Trophoblast cell (in vitro differentiated cells and primary cell): ENCODE measurements around the gene SLC22A1.

Experiments used
- DNase-seq, 2 donors: peaks; one replicate each; pipeline ENCODE4 v3.0.0-alpha.2; 2016
- H2AFZ ChIP-seq: 2 replicates; pipeline ENCODE4 v1.6.1; 2013; ENCODE audit warnings: low read length, moderate library complexity, mild to moderate bottlenecking; ENCODE audit not compliant: insufficient read depth, poor library complexity
- H2AK5ac ChIP-seq: 2 replicates; pipeline ENCODE4 v1.6.1; 2013; ENCODE audit warnings: mild to moderate bottlenecking, low read length
- H2BK120ac ChIP-seq: 2 replicates; pipeline ENCODE4 v1.6.1; 2013; ENCODE audit warnings: low read length, mild to moderate bottlenecking, moderate library complexity; ENCODE audit not compliant: insufficient read depth, poor library complexity
- H2BK12ac ChIP-seq: 2 replicates; pipeline ENCODE4 v1.6.1; 2013; ENCODE audit warnings: mild to moderate bottlenecking, low read length, moderate library complexity
- H2BK5ac ChIP-seq: 2 replicates; pipeline ENCODE4 v1.6.1; 2013; ENCODE audit warnings: low read length, low read depth, moderate library complexity, mild to moderate bottlenecking; ENCODE audit not compliant: poor library complexity
- H3K14ac ChIP-seq: 2 replicates; pipeline ENCODE4 v1.6.1; 2013; ENCODE audit warnings: mild to moderate bottlenecking, low read length
- H3K18ac ChIP-seq: 2 replicates; pipeline ENCODE4 v1.6.1; 2013; ENCODE audit warnings: mild to moderate bottlenecking, low read length
- H3K23ac ChIP-seq: 2 replicates; pipeline ENCODE4 v1.6.1; 2013; ENCODE audit warnings: low read length
- H3K27ac ChIP-seq: 2 replicates; pipeline ENCODE4 v1.5.1; 2013; ENCODE audit warnings: low read depth, mild to moderate bottlenecking, inconsistent platforms, low read length, moderate library complexity
- H3K27me3 ChIP-seq: 2 replicates; pipeline ENCODE4 v1.6.1; 2013; ENCODE audit warnings: inconsistent platforms, mild to moderate bottlenecking, low read length, moderate library complexity; ENCODE audit not compliant: insufficient read depth
- H3K36me3 ChIP-seq, 2 experiments: 1 replicate in 1 of 2; 2 replicates in 1 of 2; pipeline ENCODE4 v1.6.1; 2013; ENCODE audit warnings: low read length in 2 of 2, mild to moderate bottlenecking in 2 of 2, moderate library complexity in 1 of 2; ENCODE audit not compliant: insufficient read depth in 2 of 2, control insufficient read depth in 1 of 2
- H3K4ac ChIP-seq: 2 replicates; pipeline ENCODE4 v1.6.1; 2013; ENCODE audit warnings: low read depth, mild to moderate bottlenecking, low read length, moderate library complexity
- H3K4me1 ChIP-seq, 2 experiments: 1 replicate in 1 of 2; 2 replicates in 1 of 2; pipeline ENCODE4 v1.6.1; 2013; ENCODE audit warnings: low read length in 2 of 2, mild to moderate bottlenecking in 2 of 2, moderate library complexity in 1 of 2; ENCODE audit not compliant: insufficient read depth in 2 of 2, control insufficient read depth in 1 of 2
- H3K4me2 ChIP-seq: 2 replicates; pipeline ENCODE4 v1.6.1; 2013; ENCODE audit warnings: inconsistent platforms, mild to moderate bottlenecking, low read length, moderate library complexity
- H3K4me3 ChIP-seq: 2 replicates; pipeline ENCODE4 v1.5.1; 2013; ENCODE audit warnings: mild to moderate bottlenecking, low read depth, low read length, inconsistent platforms
- H3K79me1 ChIP-seq: one replicate; pipeline ENCODE4 v1.6.1; 2013; ENCODE audit warnings: low read length
- H3K79me2 ChIP-seq: 2 replicates; pipeline ENCODE4 v1.6.1; 2013; ENCODE audit warnings: low read length, mild to moderate bottlenecking; ENCODE audit not compliant: control insufficient read depth, insufficient read depth, poor library complexity
- H3K9ac ChIP-seq: 2 replicates; pipeline ENCODE4 v1.6.1; 2013; ENCODE audit warnings: mild to moderate bottlenecking, low read length
- H3K9me3 ChIP-seq: 2 replicates; pipeline ENCODE4 v1.6.1; 2013; ENCODE audit warnings: low read depth, mild to moderate bottlenecking, control low read depth, inconsistent platforms, low read length; ENCODE audit not compliant: insufficient read depth
- H4K12ac ChIP-seq: 2 replicates; pipeline ENCODE4 v1.6.1; 2013; ENCODE audit warnings: low read depth, mild to moderate bottlenecking, low read length, moderate library complexity
- H4K8ac ChIP-seq: 2 replicates; pipeline ENCODE4 v1.6.1; 2013; ENCODE audit warnings: low read depth, mild to moderate bottlenecking, low read length, moderate library complexity
- H4K91ac ChIP-seq: one replicate; pipeline ENCODE4 v1.6.1; 2013; ENCODE audit warnings: low read depth, mild to moderate bottlenecking, low read length, moderate library complexity
- WGBS: extraction: QIAGEN DNeasy Blood & Tissue Kit; methylation state at CpG from one replicate; pipeline ENCODE4 v1.1.7; 2013; ENCODE audit warnings: missing lambda C conversion rate; ENCODE audit not compliant: insufficient read length, insufficient coverage; ENCODE audit errors: extremely low coverage; 5-methylcytosine and 5-hydroxymethylcytosine counted together

The SLC22A1 gene

DNA sequence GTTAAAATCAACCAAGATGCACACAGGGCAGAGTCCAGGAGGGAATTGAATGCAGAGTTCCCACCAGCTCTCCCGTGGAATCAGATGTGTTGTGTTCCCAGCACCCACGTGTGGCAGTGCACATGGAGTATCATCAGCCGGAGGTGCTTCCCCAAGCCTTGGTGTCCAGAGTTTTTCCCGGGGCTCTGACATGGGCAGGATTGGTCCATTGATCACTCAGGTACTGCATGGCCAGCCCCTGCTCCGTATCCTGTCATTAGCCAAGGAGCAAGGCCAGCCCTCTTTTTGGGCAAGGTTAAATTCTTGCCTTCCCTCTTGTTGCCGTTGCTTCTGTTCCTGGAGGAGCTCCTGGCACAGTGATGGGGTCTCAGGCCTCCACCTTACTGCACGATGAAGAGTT is 28.6 kb upstream of the SLC22A1 start:
- no CpG with 5 or more reads among the region's 7 CpGs for WGBS
- H3K14ac ChIP-seq = no peak overlapping the region
- H3K9me3 ChIP-seq = no peaks in the 10 kb centered on the region
- H4K8ac ChIP-seq = no peak overlapping the region
- no peak overlapping the region for H3K23ac ChIP-seq
- H2BK120ac ChIP-seq = no peak overlapping the region
- no peak overlapping the region for H3K4me3 ChIP-seq
- H2AFZ ChIP-seq = no peak overlapping the region
- DNase-seq = no peak
- no peak overlapping the region for H3K27ac ChIP-seq
- no peak overlapping the region for H3K4ac ChIP-seq
- H3K4me1 ChIP-seq = no peaks in the 10 kb centered on the region
- no peak overlapping the region for H3K9ac ChIP-seq
- H4K91ac ChIP-seq = no peak overlapping the region
- H3K79me2 ChIP-seq = no peaks in the 10 kb centered on the region
- H4K12ac ChIP-seq = no peak overlapping the region
- H3K4me2 ChIP-seq = no peak overlapping the region
- H3K27me3 ChIP-seq = no peaks in the 10 kb centered on the region
- H3K79me1 ChIP-seq = no peaks in the 10 kb centered on the region
- H2AK5ac ChIP-seq = no peak overlapping the region
- H2BK5ac ChIP-seq = no peak overlapping the region
- no peak overlapping the region for H3K18ac ChIP-seq
- no peak overlapping the region for H2BK12ac ChIP-seq
- H3K36me3 ChIP-seq = peaks cover 53 to 83% of the 10 kb centered on the region in 2 experiments

DNA sequence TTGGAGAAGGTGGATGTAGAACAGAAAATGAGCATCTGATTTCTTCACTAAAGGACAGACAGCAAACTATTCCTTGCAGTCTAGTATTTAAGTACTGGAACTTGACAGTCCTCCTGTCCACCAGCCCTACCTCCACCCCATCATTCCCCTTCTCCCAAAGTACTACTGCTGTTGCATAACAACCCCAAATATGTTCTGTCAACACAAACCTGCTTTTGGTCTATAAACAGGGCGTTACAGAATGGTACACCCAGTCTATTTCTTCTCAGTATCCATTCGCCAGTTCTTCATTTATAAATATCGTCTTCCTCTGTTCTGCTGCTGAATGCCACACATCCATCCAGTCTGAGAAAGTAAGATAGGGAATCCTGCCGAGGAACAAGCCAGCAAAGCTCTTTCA is 27.7 kb upstream of the SLC22A1 start:
- Histone ChIP-seq H3K27ac (no peak overlapping the region), H4K12ac (no peak overlapping the region)
- no CpG with 5 or more reads among the region's 4 CpGs for WGBS

GRCh38 chr6:160095146-160095845 is 26.3 kb upstream of the SLC22A1 start:
- no peak for DNase-seq
- no peaks in the 10 kb centered on the region for H3K9me3 ChIP-seq
- no peak overlapping the region for H3K14ac ChIP-seq
- H3K79me2 ChIP-seq = no peaks in the 10 kb centered on the region
- no peak overlapping the region for H3K4me2 ChIP-seq
- no peak overlapping the region for H3K18ac ChIP-seq
- no peak overlapping the region for H2AFZ ChIP-seq
- H3K27ac ChIP-seq = no peak overlapping the region
- no peak overlapping the region for H4K8ac ChIP-seq
- H3K27me3 ChIP-seq = no peaks in the 10 kb centered on the region
- no peak overlapping the region for H3K9ac ChIP-seq
- H2BK120ac ChIP-seq = no peak overlapping the region
- H4K91ac ChIP-seq = no peak overlapping the region
- H2AK5ac ChIP-seq = no peak overlapping the region
- no peak overlapping the region for H4K12ac ChIP-seq
- H3K4me3 ChIP-seq = no peak overlapping the region
- H3K23ac ChIP-seq = no peak overlapping the region
- no peaks in the 10 kb centered on the region for H3K79me1 ChIP-seq
- no peak overlapping the region for H3K4ac ChIP-seq
- no peaks in the 10 kb centered on the region for H3K4me1 ChIP-seq
- H3K36me3 ChIP-seq = peaks cover 38 to 65% of the 10 kb centered on the region in 2 experiments
- H2BK12ac ChIP-seq = no peak overlapping the region
- no CpG with 5 or more reads among the region's 8 CpGs for WGBS
- no peak overlapping the region for H2BK5ac ChIP-seq

More for the DNA sequence above, 27.7 kb upstream of the SLC22A1 start:
- H3K9ac ChIP-seq = no peak overlapping the region
- no peak overlapping the region for H4K91ac ChIP-seq
- H3K4ac ChIP-seq = no peak overlapping the region
- H3K23ac ChIP-seq = no peak overlapping the region
- no peak overlapping the region for H2BK5ac ChIP-seq
- no peak overlapping the region for H3K4me2 ChIP-seq
- no peaks in the 10 kb centered on the region for H3K9me3 ChIP-seq
- no peak overlapping the region for H2BK120ac ChIP-seq
- H3K4me3 ChIP-seq = no peak overlapping the region
- no peak for DNase-seq
- no peaks in the 10 kb centered on the region for H3K4me1 ChIP-seq
- no peak overlapping the region for H2AFZ ChIP-seq
- no peak overlapping the region for H2BK12ac ChIP-seq
- H2AK5ac ChIP-seq = no peak overlapping the region
- no peak overlapping the region for H3K18ac ChIP-seq
- no peak overlapping the region for H4K8ac ChIP-seq
- H3K79me1 ChIP-seq = no peaks in the 10 kb centered on the region
- peaks cover 46 to 78% of the 10 kb centered on the region in 2 experiments for H3K36me3 ChIP-seq
- H3K27me3 ChIP-seq = no peaks in the 10 kb centered on the region
- no peaks in the 10 kb centered on the region for H3K79me2 ChIP-seq
- no peak overlapping the region for H3K14ac ChIP-seq

DNA sequence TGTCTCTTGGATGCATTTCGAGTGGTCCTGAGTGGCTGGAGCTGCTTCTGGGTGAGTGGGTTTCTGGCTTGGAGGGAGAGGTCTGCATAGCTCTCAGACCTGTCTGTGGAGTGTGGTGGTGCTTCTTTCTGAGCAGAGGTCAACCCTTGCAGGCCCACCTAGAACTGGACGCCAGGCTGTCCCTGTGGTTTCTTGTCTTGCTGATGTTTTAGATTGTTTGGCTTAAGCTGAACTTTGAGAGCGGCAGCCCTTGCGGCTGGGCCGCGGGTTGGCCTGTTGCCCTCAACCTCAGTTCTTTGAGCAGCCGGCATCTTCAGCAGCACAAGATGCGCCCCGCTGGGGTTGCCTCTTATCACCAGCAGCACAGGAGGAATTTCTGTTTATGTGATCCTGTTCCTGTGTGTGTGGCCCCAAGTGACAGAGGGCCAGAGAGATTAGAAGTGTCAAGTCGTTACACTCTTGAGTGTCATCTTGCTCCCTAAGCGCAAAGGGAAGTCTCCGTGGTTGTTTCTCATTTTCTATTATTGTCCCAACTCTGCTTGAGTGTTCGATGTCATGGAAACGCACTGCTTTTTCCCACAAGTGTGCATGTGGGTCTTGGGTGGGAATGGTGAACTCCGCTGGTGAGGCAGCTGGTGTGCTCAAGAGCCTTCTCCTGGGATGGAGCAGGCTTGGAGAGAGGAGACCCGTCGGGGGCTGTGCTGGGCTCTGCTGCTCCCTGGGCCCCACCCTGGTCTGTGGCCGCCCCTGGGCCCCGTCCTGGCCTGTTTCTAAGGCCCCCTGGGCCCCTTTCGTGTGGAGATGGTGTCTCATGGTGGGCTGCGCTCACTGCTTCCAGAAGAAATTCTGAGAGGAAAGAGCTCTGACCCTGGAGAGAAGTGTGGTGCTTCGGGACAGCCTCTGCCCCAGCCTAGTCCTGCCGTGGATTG is 20.1 kb upstream of the SLC22A1 start:
- DNase-seq = no peak
- H2AK5ac ChIP-seq = no peak overlapping the region
- H3K18ac ChIP-seq = no peak overlapping the region
- no CpG with 5 or more reads among the region's 23 CpGs for WGBS
- H3K14ac ChIP-seq = no peak overlapping the region
- H3K4me3 ChIP-seq = no peak overlapping the region
- H4K12ac ChIP-seq = no peak overlapping the region
- H3K79me2 ChIP-seq = no peaks in the 10 kb centered on the region
- H3K79me1 ChIP-seq = no peaks in the 10 kb centered on the region
- H2AFZ ChIP-seq = no peak overlapping the region
- H3K4me1 ChIP-seq = no peaks in the 10 kb centered on the region
- H3K27ac ChIP-seq = no peak overlapping the region
- H2BK5ac ChIP-seq = no peak overlapping the region
- H3K27me3 ChIP-seq = no peaks in the 10 kb centered on the region
- no peak overlapping the region for H3K4ac ChIP-seq
- peaks cover 50 to 59% of the 10 kb centered on the region in 2 experiments for H3K36me3 ChIP-seq
- H2BK12ac ChIP-seq = no peak overlapping the region
- no peak overlapping the region for H4K91ac ChIP-seq
- H3K23ac ChIP-seq = no peak overlapping the region
- H4K8ac ChIP-seq = no peak overlapping the region
- no peaks in the 10 kb centered on the region for H3K9me3 ChIP-seq
- no peak overlapping the region for H2BK120ac ChIP-seq
- no peak overlapping the region for H3K9ac ChIP-seq
- H3K4me2 ChIP-seq = no peak overlapping the region
